Bronchial epithelial cell (primary cell): ENCODE measurements around the gene PIEZO1. TPM values are rescaled to one million over a fixed set of nuclear protein-coding genes. Genes with fewer than 3 reads are reported as not detected.

Experiments
- DNase-seq: peaks from one replicate; pipeline ENCODE4 v3.0.0-alpha.2; 2010; ENCODE audit warnings: low read depth
- FAIRE-seq: peaks from 2 replicates; lab custom pipeline; 2011; peaks lifted over from hg19 to GRCh38; lab: Jason Lieb, UNC
- H3K27me3 ChIP-seq: 2 replicates; pipeline ENCODE4 v1.5.1; 2011; ENCODE audit warnings: low read length; ENCODE audit not compliant: control insufficient read depth, insufficient read depth
- H3K36me3 ChIP-seq: 2 replicates; pipeline ENCODE4 v1.5.1; 2011; ENCODE audit warnings: low read length; ENCODE audit not compliant: control insufficient read depth, insufficient read depth
- H3K4me3 ChIP-seq: 2 replicates; pipeline ENCODE4 v1.5.1; 2011; ENCODE audit warnings: mild to moderate bottlenecking, low read depth, low read length, control low read depth
- CTCF ChIP-seq: IDR thresholded peaks from 2 replicates; pipeline ENCODE4 v1.5.1; 2011; ENCODE audit warnings: mild to moderate bottlenecking, moderate library complexity, low read length, control low read depth, inconsistent platforms; ENCODE audit not compliant: insufficient read depth, severe bottlenecking
- total RNA-seq: library from RNA; depleted of rRNA; stranded (reverse); fragments of >200 nt; gene quantifications from 2 replicates; pipeline ENCODE4 v1.2.1, GENCODE V29; 2014

The PIEZO1 gene
- total RNA-seq, 1 donor from 2014 or later, result 98.2 TPM

DNA sequence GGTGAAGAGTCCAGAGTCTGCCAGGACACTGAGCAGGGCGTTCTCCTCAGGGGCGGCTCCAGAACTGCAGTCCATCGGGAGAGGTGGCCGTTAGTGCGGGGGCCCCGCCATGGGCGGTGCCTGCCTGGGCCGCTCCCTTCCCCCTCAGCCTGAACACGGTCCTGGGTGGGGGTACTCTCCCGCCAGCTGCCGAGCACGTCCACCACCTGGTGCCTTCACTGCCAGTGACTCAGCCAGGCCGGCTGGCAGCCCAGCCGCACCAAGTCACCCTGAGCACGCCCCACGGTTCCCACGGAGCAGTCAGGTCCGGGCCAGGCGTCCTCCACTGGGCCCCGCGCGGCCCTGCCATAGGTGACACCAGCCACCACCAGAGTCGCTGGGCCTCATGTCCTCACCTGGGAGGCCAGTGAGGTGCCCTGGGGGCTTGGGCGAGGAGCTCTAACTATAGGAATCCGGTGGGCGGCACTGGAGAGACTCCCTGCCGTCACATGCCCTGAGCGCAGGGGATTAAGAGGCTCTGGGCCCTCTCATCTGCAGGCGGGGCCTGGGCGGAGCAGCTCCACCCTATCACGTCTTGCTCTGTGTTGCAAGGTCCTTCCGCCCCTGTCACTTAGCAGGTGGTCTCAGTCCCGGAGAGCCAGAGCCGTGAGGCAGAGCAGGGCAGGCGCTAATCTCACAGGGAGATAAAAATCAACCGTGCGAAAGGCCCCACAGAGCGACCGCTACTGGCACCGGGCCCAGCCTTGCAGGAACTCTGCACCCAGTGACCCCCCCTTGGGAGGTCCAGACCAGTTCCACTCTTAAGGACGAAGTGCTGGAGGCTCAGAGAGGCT is 14.3 kb downstream of the PIEZO1 start:
- DNase-seq (peak; percentile 81), FAIRE-seq (no peak)
- Histone ChIP-seq H3K36me3 (peaks cover 5% of the 10 kb centered on the region), H3K4me3 (peak overlapping the region; percentile 16), H3K27me3 (no peaks in the 10 kb centered on the region)
- TF ChIP-seq CTCF, result no peak

GRCh38 chr16:88769617-88770460 is 15.2 kb downstream of the PIEZO1 start:
- Histone ChIP-seq H3K4me3 (peak overlapping the region; percentile 16), H3K27me3 (no peaks in the 10 kb centered on the region), H3K36me3 (peaks cover 4% of the 10 kb centered on the region)
- no peak for FAIRE-seq
- no peak for TF ChIP-seq CTCF
- peak; percentile 56 for DNase-seq

DNA sequence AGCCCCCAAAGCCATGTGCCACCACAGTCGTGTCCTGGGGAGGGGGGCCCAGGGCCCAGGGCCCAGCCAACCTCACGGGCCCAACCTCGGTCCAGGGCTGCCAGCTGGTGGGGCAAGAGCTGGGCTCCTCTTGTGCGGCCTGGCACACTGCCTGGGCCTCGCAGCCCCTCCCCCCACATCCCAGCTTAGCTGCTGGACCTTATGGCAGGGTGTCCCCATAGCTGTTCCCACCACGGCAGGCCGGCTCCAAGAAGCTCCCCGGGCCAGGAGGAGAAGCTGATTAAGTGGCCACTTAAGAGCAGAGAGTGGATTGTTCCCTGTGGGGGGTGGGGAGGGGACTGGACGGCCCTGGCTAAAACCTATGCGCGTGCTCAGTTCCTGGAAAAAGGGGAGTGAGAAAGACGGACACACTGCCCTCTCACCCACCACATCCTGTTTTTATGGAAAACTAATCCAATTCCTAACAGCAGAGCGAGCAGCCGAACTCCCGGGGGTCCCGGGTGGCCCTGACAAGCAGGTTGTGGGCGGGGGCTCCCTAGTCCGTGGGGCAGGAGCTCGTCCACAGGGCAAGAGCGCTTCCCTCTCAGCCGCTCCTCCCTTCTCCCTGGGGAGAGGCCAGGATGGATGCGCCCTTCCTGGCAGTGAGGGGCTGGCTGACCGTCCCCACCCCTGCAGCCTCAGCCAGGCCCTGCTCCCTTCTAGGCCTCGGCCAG is 16.8 kb downstream of the PIEZO1 start:
- Histone ChIP-seq H3K4me3 (no peak overlapping the region), H3K27me3 (no peaks in the 10 kb centered on the region), H3K36me3 (peaks cover 9% of the 10 kb centered on the region)
- no peak for FAIRE-seq
- TF ChIP-seq CTCF, result no peak
- DNase-seq, result no peak

DNA sequence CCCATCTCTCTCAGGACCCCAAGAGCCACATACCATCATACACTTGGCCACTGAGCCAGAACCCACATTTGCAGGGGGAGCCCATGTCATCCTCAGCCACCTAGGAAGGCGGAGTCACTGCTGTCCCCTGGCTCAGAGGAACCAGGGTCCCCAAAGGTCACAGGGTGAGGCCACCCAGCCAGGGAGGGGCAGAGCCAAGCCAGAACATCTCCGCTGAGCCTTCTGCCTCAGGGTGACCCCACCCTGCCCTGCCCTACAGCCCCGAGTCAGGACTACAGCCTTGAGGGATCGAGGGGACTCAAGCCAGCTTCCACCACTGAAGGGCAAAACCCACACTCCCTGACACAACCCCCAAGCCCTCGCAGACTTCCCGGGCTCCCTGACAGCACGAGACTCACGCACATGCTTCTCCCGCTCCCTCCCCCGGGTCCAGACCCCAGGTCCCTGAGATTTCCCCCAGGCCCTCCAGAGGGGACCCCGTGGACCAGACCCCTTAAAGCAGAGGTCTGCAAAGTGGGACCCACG is 17.4 kb downstream of the PIEZO1 start:
- TF ChIP-seq CTCF, result no peak
- FAIRE-seq, result no peak
- no peaks in the 10 kb centered on the region for H3K27me3 ChIP-seq
- H3K4me3 ChIP-seq, result no peak overlapping the region
- H3K36me3 ChIP-seq, result peaks cover 12% of the 10 kb centered on the region
- no peak for DNase-seq

DNA sequence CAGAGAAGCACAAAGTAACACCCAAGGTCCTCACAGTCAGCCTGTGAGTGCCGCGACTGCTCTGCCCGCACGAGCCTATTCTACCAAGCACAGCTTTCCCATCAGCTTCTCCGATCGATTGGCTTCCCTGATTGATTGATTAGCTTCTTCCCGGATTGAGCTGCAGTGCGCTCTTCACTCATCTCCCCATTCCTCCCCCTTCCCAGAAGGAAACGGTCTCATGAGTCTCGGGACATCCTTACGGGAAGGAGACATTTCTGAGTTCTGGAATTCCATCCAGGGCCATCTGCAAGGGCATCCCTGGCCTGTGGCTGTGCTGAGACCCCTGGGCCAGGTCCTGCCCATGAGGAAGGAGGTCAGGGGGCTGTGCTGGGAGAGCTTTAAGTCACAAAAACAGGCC is 18.0 kb downstream of the PIEZO1 start:
- no peak overlapping the region for H3K4me3 ChIP-seq
- H3K27me3 ChIP-seq, result no peaks in the 10 kb centered on the region
- H3K36me3 ChIP-seq, result peaks cover 12% of the 10 kb centered on the region
- no peak for FAIRE-seq
- no peak for TF ChIP-seq CTCF
- no peak for DNase-seq
